Upper lobe of right lung (tissue), 1 donor: ENCODE measurements around the gene RFC5. TPM values are rescaled to one million over a fixed set of nuclear protein-coding genes. Genes with fewer than 3 reads are reported as not detected.

ENCODE experiments used
- ATAC-seq: fragments of 200-7000 bp; cut with Tn5 transposase; one replicate; pipeline ENCODE4 v1.9.1; 2020; ENCODE audit warnings: mild to moderate bottlenecking, moderate library complexity
- DNase-seq: peaks from one replicate; pipeline ENCODE4 v3.0.0-alpha.2; 2020
- H3K27ac ChIP-seq: fragments of 200-600 bp; one replicate; pipeline ENCODE4 v1.8.0; 2022
- H3K27me3 ChIP-seq: fragments of 200-600 bp; one replicate; pipeline ENCODE4 v1.8.0; 2022; ENCODE audit warnings: mild to moderate bottlenecking
- H3K36me3 ChIP-seq: fragments of 200-600 bp; one replicate; pipeline ENCODE4 v1.8.0; 2022
- H3K4me1 ChIP-seq: fragments of 200-600 bp; one replicate; pipeline ENCODE4 v1.8.0; 2022
- H3K4me3 ChIP-seq: fragments of 200-600 bp; one replicate; pipeline ENCODE4 v1.8.0; 2022; ENCODE audit warnings: mild to moderate bottlenecking
- H3K9me3 ChIP-seq: fragments of 200-600 bp; one replicate; pipeline ENCODE4 v1.8.0; 2022
- intact Hi-C: fragments of 100-400 bp; cut with DNase I; formaldehyde crosslinking; loops from one replicate; pipeline ENCODE4 v1.11.0; 2022
- long read RNA-seq: library from polyadenylated mRNA; unstranded; transcript quantifications from one replicate; pipeline ENCODE4 v2.0.0, GENCODE V29; 2021
- total RNA-seq: library from RNA; stranded (reverse); fragmentation: NEBNext Ultra II Directional; extraction: Animal tissue kit (Norgen Biotek cat#: 25700); gene quantifications from one replicate; pipeline ENCODE4 v1.2.1, GENCODE V29; 2021
- TF ChIP-seq, protein P1 (sequence below): fragments of 200-600 bp; IDR thresholded peaks from one replicate; pipeline ENCODE4 v1.8.0; 2022; ENCODE audit warnings: antibody characterized with exemption
- donor health status: DM: no; HTN: yes; CAD: no; lungs with severe emphysema.

The RFC5 gene, protein sequence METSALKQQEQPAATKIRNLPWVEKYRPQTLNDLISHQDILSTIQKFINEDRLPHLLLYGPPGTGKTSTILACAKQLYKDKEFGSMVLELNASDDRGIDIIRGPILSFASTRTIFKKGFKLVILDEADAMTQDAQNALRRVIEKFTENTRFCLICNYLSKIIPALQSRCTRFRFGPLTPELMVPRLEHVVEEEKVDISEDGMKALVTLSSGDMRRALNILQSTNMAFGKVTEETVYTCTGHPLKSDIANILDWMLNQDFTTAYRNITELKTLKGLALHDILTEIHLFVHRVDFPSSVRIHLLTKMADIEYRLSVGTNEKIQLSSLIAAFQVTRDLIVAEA
- 8.0 TPM for total RNA-seq
- long read RNA-seq, transcript RFC5-204 (11 exons, 1,655 nt): major isoform, 7 of 16 reads
- long read RNA-seq, partial matches to known transcripts: 3 of 16 reads
- long read RNA-seq, other reads (novel, unspliced or antisense): 6 of 16 reads

DNA sequence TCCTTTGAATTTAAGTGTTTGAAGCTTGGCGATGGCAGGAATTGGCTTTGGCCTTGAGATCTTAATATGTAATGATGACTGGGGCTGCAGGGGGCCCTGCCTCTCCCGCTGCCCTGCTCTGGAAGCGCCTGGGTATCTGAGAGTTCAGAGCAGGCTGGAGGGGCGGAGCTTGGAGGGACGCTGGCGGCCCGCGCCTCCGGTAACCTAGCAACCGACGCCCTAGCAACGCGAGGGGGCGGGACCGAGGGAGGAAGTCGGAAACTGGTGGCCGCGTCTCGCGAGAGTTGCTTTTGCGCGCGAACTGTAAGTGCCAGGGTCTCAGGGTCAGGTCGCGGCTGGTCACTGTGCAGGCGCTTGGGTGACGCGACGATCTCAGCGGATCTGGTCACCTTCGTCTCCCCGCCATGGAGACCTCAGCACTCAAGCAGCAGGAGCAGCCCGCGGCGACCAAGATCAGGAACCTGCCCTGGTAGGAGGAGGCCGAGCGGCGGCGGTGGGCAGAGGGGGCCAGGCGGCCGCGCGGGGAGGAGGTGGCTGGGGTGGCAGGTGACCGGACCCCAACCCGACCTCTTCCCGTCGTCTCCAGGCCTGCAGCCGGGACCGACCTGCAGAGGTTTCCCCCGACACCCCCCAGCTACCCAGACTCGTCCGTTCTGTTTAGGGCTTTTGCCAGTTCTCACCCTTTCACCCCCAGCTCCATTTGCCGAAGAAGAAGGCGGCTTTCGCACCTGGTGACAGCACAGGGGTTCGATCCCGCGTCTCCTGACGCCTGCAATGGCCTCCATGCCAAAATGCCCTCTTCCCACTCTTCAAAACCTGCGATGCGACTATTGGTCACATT, at the start of gene RFC5:
Gene RFC5, plus strand, starts transcription at position 280 of the 841 bp plus-strand sequence. Its CDS starts 125 bp downstream, at position 405.
- H3K4me1 ChIP-seq: peaks cover 10% of the 10 kb centered on the region
- DNase-seq: peak; percentile 99
- H3K27me3 ChIP-seq: no peaks in the 10 kb centered on the region
- TF ChIP-seq, protein P1, sequence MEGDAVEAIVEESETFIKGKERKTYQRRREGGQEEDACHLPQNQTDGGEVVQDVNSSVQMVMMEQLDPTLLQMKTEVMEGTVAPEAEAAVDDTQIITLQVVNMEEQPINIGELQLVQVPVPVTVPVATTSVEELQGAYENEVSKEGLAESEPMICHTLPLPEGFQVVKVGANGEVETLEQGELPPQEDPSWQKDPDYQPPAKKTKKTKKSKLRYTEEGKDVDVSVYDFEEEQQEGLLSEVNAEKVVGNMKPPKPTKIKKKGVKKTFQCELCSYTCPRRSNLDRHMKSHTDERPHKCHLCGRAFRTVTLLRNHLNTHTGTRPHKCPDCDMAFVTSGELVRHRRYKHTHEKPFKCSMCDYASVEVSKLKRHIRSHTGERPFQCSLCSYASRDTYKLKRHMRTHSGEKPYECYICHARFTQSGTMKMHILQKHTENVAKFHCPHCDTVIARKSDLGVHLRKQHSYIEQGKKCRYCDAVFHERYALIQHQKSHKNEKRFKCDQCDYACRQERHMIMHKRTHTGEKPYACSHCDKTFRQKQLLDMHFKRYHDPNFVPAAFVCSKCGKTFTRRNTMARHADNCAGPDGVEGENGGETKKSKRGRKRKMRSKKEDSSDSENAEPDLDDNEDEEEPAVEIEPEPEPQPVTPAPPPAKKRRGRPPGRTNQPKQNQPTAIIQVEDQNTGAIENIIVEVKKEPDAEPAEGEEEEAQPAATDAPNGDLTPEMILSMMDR: no peak
- peak within 1 kb of the TSS; percentile 75 for H3K27ac ChIP-seq
- H3K36me3 ChIP-seq: peaks cover 22% of the 10 kb centered on the region
- intact Hi-C loops: no loop called here
- ATAC-seq: peak; percentile 99
- H3K9me3 ChIP-seq: no peaks in the 10 kb centered on the region
- H3K4me3 ChIP-seq: peak within 1 kb of the TSS; percentile 98

DNA sequence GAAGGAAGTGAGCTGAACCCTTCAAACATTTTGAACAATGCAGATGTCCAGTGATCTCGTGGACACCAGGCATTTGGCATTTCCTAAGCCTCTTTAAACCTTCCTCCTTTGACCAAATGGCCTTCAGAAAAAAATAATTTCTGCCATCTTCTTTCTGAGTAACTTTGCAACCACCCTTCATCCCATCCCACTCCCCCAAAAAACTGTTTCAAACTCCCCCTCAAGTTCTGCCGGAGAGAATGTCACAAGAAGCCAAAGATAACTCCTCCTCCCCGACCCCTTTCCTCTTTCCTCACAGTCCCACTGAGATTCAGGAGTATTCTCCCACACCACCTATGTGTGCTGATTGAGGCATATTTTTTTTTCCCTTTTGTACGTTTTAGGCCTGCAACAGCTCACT, 49.5 kb upstream of the RFC5 start:
- no peaks in the 10 kb centered on the region for H3K9me3 ChIP-seq
- peaks cover 25% of the 10 kb centered on the region for H3K27me3 ChIP-seq
- H3K4me3 ChIP-seq: no peak overlapping the region
- TF ChIP-seq, protein P1: no peak
- H3K27ac ChIP-seq: no peak overlapping the region
- no peaks in the 10 kb centered on the region for H3K36me3 ChIP-seq
- intact Hi-C loops: no loop called here
- no peaks in the 10 kb centered on the region for H3K4me1 ChIP-seq
- ATAC-seq (no peak), DNase-seq (no peak)

DNA sequence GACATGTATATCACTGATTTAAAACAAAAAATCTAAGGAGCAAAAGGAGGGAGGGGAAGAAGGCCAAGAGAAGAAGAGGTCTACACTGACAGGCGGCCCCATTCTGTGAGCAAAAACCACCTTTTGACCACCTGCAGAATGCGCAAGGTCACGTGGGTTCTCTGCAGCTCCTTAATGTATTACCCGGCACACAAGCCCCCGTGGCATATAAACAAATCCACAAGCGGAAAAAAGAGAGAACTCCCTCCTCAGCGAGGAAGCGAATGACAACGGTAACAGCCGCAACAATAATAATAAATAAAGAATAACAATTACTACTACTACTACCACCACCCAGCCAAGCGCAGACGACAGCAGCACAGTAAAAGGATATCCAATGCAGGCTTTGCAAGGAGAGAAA, 49.0 kb upstream of the RFC5 start:
- Histone ChIP-seq H3K4me3 (no peak overlapping the region), H3K36me3 (no peaks in the 10 kb centered on the region), H3K27me3 (peaks cover 25% of the 10 kb centered on the region), H3K4me1 (no peaks in the 10 kb centered on the region), H3K27ac (no peak overlapping the region), H3K9me3 (no peaks in the 10 kb centered on the region)
- DNase-seq (no peak), ATAC-seq (no peak)
- TF ChIP-seq, protein P1: no peak
- intact Hi-C loops: no loop called here

DNA sequence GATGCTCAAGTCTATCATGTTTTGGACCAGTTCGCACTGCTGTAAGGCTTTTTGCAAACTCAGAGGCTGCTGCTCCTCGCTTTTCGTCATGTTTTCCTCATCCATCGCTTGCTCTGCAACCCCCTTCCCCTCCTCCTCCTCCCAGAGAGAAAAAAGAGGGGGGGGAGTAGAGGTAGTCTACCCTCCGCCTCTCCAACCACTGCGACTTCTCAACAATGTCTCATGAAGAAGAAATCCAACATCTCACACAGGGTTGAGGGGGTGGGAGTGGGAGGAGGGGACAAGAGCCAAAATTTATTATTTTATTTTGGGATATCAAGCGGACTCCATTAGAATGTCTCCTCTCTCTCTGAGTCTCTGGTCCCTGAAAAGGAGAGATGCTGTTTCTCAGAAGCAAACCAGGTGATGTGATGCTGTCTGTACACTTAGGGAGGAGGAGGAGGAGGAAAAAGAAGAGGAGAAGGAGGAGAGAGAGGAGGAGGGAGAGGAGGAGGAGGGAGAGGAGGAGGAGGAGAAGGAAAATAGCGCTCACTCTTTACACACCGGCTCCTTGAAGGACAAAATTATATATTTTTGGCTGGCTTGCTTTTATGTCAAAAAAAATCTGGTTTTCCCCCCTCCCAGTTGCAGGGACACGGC, 48.2 kb upstream of the RFC5 start:
- Histone ChIP-seq H3K27ac (peak overlapping the region; percentile 24), H3K36me3 (no peaks in the 10 kb centered on the region)

More for the DNA sequence above, 48.2 kb upstream of the RFC5 start:
- no peak for DNase-seq
- Histone ChIP-seq H3K27me3 (peaks cover 25% of the 10 kb centered on the region), H3K4me3 (peak overlapping the region; percentile 47), H3K9me3 (no peaks in the 10 kb centered on the region), H3K4me1 (no peaks in the 10 kb centered on the region)
- intact Hi-C loops: no loop called here
- ATAC-seq: no peak
- TF ChIP-seq, protein P1: no peak
